ENCODE results near the gene PPP1R18. TPM values are rescaled to one million over a fixed set of nuclear protein-coding genes. Genes with fewer than 3 reads are reported as not detected.

PPP1R18 gene
- total and polyA plus RNA-seq, 9 of the 15 experiments (the other 6 are each of a cell fraction or from before 2014, with no cell fraction given), result 12.0 to 99.2 (median 42.6) TPM

DNA sequence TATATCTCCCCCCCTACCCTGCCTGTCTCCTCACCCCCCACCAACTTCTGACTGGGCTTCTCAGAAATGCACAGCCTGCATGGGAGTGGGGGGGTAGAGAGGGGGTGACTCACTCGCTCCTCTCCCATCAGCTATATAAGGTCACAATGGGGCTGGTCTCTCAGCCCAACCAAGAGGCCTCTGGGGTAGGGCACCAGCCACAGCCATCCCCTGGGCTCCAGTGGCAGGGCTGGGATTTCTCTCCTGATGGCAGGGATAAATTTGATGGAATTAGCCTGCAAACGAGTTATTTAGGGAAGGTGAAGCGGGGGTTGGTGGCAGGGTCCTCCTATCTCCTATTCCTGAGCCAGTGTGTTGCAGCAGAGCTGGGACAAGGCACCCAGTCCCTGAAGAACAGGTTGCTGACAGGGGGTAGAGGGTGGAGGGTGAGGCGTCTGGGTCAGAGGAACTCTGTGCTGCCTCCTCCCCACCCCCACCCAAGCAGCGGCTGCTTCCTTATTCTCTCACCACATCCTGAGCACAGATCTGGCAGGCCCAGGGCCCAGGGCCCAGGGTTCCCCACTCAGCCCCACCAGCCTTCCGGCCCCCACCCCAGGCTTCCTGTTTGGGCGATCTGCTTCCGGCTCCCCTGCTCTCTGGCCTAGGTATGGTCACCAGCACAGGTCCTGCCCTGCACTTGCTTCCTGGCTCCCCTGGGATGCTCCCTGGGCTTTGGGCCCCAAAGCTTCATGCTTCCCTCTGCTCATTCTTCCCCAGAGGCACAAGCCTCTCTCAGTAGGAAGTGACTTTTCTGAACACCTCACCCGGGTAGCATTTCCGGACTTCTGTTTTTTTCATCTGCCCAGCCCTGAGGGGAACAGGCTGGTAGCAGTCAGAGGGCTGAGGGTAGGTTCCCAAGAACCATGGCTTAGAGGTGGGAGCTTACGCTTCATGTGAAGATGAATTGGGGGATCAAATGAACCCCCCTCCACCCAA, 4.0 kb downstream of the PPP1R18 start (continued):
- TF ChIP-seq ZNF79 (CRISPR knock-in tag; IDR thresholded peaks at IDR 0.05; ENCODE audit: low read depth), result no peak
- TF ChIP-seq GATAD2A (IDR thresholded peaks at IDR 0.05), result no peak; the same call in 1 of the 2 replicates
- TF ChIP-seq, protein P1, sequence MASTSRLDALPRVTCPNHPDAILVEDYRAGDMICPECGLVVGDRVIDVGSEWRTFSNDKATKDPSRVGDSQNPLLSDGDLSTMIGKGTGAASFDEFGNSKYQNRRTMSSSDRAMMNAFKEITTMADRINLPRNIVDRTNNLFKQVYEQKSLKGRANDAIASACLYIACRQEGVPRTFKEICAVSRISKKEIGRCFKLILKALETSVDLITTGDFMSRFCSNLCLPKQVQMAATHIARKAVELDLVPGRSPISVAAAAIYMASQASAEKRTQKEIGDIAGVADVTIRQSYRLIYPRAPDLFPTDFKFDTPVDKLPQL (IDR thresholded peaks at IDR 0.05; ENCODE audit: extremely low read depth, insufficient read length), result no peak
- TF ChIP-seq TCF7 (IDR thresholded peaks at IDR 0.05; ENCODE audit: borderline replicate concordance), result 0 out of 2 replicates have a peak, but pooled peaks have one; percentile 25
- no peak for TF ChIP-seq BDP1 (IDR thresholded peaks at IDR 0.05; ENCODE audit: insufficient read depth, insufficient read length)
- TF ChIP-seq, protein P2, sequence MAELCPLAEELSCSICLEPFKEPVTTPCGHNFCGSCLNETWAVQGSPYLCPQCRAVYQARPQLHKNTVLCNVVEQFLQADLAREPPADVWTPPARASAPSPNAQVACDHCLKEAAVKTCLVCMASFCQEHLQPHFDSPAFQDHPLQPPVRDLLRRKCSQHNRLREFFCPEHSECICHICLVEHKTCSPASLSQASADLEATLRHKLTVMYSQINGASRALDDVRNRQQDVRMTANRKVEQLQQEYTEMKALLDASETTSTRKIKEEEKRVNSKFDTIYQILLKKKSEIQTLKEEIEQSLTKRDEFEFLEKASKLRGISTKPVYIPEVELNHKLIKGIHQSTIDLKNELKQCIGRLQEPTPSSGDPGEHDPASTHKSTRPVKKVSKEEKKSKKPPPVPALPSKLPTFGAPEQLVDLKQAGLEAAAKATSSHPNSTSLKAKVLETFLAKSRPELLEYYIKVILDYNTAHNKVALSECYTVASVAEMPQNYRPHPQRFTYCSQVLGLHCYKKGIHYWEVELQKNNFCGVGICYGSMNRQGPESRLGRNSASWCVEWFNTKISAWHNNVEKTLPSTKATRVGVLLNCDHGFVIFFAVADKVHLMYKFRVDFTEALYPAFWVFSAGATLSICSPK (IDR thresholded peaks at IDR 0.05; ENCODE audit: borderline replicate concordance), result peak; percentile 90
- 0 out of 2 replicates have a peak, but pooled peaks have one; percentile 55 for TF ChIP-seq PREB (CRISPR knock-in tag; IDR thresholded peaks at IDR 0.05)
- no peak for TF ChIP-seq ZNF707 (CRISPR knock-in tag; conservative IDR thresholded peaks at IDR 0.05)
- TF ChIP-seq FOXM1 (IDR thresholded peaks at IDR 0.05; ENCODE audit: low read depth), result peak; percentile 35; the same call in 1 of the 2 replicates
- TF ChIP-seq FOXM1 (CRISPR knock-in tag; IDR thresholded peaks at IDR 0.05; ENCODE audit: low read depth), result no peak
- TF ChIP-seq PHF20 (IDR thresholded peaks at IDR 0.05; ENCODE audit: partially characterized antibody), result peak; percentile 44
- peak; percentile 95 for TF ChIP-seq JUN (IDR thresholded peaks at IDR 0.05; ENCODE audit: borderline replicate concordance, low read depth, low read length)
- TF ChIP-seq JUN (CRISPR knock-in tag; IDR thresholded peaks at IDR 0.05; ENCODE audit: borderline replicate concordance), result 0 out of 2 replicates have a peak, but pooled peaks have one; percentile 37
- TF ChIP-seq FOXK1 (CRISPR knock-in tag; IDR thresholded peaks at IDR 0.05; ENCODE audit: borderline replicate concordance), result no peak
- TF ChIP-seq NR3C1 (CRISPR knock-in tag; IDR thresholded peaks at IDR 0.05), result no peak
- TF ChIP-seq GTF2A2 (tag; IDR thresholded peaks at IDR 0.05), result no peak; the same call in 1 of the 2 replicates
- no peak for TF ChIP-seq ZNF408 (CRISPR knock-in tag; IDR thresholded peaks at IDR 0.05; ENCODE audit: low read depth)
- TF ChIP-seq ZBTB33 (CRISPR knock-in tag; IDR thresholded peaks at IDR 0.05), result no peak
- TF ChIP-seq ZNF699 (CRISPR knock-in tag; IDR thresholded peaks at IDR 0.05; ENCODE audit: insufficient replicate concordance), result no peak
- TF ChIP-seq PTTG1 (tag; IDR thresholded peaks at IDR 0.05; ENCODE audit: low read depth), result no peak
- TF ChIP-seq KAT7 (CRISPR knock-in tag; IDR thresholded peaks at IDR 0.05; ENCODE audit: borderline replicate concordance), result no peak
